ENCODE results near the gene PCGF3. TPM values are rescaled to one million over a fixed set of nuclear protein-coding genes. Genes with fewer than 3 reads are reported as not detected.
"Not testable (repeated sequence)": the region's sequence is repeated elsewhere in the genome, so short reads cannot be mapped to it uniquely, and the experiment has no call there.

PCGF3 gene
- total RNA-seq, 2 experiments from 2014 or later: 25.8 to 26.1 TPM

DNA sequence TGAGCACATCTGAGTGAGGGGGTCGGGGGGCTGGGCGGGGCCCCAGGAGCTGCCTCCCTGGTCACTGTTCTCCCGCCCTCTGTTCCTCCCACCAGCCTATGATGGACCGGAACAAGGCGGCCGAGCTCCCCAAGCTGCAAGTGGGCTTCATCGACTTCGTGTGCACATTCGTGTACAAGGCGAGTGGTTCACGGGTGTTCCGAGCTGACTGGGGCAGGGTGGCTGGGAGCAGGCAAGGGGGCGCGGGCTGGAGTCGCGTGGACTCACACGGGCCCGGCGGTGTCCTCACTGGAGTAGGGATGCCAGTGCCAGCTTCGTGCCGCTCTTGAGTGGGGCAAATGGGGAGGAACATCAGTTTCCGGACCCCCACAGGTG is 39.2 kb upstream of the PCGF3 start:
- CTCF ChIA-PET: interaction anchor here (3.7 kb wide), 1 partner anchor 8 kb away, joined by 17 read pairs; the partner anchor contains the start of genes ATP5ME and MYL5
- POLR2A ChIA-PET: no interaction called here

GRCh38 chr4:666822-667544 is 38.6 kb upstream of the PCGF3 start:
- POLR2A ChIA-PET: no interaction called here
- CTCF ChIA-PET: no interaction called here

DNA sequence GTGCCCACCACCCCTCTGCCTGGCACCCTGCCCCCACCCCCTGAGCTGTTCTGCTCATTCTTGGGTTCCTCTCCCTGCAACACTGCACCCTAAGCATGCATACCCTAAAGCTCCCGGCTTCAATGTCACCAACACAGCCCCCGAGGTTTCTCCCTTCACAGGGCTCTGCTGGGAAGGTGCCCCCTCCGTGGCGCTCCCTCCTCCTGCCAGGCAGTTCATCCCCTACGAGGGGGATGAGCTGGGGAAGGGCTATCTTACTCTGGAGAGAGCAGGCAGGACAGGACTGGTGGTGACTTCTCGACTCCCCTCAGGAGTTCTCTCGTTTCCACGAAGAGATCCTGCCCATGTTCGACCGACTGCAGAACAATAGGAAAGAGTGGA is 38.1 kb upstream of the PCGF3 start:
- ChIA-PET CTCF (no interaction called here), POLR2A (no interaction called here)

DNA sequence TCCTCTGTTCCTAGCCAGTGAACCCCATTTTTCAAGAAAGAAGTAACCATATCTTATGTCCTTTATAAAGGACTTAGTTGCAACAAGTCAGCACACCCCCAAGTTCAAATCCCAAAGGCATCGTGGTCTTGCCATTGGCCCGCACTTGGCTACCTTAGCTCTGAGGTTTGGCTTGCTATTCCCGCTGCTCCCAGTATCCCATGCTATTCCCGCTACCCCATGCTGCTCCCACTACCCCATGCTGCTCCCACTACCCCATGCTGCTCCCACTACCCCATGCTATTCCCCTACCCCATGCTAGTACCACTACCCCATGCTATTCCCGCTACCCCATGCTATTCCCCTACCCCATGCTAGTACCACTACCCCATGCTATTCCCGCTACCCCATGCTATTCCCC is 37.4 kb upstream of the PCGF3 start:
- CTCF ChIA-PET, POLR2A ChIA-PET: not testable (repeated sequence)

- CTCF ChIA-PET: interaction anchor here (0.7 kb wide), 1 partner anchor 211 kb away, joined by 3 read pairs; no protein-coding TSS in a partner anchor
- POLR2A ChIA-PET: interaction anchor here (0.6 kb wide), 1 partner anchor 150 kb away, joined by 3 read pairs; no protein-coding TSS in a partner anchor
These were observed 35.6 kb upstream of the PCGF3 start for GRCh38 chr4:669806-670559.

DNA sequence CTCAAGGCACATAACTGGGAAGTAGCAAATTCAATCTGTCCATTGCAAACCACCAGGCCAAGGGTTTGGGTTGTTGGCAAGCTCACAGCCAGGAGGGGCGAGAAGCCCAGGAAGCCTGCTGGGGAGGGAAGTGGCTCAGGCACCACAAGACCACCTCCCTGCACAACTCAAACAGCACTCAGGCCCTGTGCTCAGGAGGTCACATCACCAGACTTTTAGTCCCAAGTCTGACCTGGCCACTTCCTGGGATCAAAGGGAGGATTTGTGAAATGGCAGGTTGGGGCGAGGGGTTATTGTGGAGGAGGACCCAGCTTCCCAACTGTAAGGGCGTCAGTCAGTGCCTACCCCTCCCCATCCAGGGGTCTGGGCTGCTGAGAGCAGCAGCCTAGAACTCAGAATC is 33.9 kb upstream of the PCGF3 start:
- CTCF ChIA-PET: no interaction called here
- POLR2A ChIA-PET: interaction anchor here (0.7 kb wide), 1 partner anchor 81 kb away, joined by 4 read pairs; no protein-coding TSS in a partner anchor

DNA sequence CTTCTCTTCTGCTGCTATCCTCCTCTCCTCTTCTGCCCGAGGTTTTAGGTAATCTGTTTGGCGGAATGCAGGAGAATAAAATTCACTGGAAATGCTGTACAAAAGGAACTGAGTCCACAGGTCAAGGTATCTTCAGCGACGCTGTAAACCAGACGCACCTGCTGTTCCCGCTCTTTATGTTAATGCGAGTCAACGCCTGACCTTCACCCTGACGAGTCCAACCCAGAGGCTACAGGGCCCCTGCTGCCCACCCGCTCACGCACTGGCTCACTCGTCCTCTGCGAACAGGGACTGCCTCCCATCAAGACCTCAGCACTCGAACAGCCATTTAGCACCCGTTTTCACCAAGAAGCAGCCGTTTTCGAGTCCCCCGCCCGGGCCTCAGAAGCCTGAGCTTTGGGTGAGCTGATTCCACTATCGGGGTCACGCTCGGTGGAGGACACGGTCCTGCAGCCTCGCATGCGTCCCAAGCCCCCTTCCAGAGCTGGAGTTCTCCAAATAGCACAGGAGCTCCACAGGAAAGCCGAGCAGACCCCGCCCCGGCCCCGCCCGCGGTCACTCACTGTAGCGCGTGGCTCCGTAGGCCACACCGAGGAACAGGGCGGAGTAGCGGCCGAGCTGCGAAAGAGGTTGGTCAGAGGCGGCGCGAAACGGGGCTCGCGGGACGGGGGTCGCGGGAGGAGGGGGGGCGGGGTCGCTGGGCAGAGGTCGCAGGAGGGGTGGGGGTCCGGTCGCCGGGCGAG is 32.1 kb upstream of the PCGF3 start:
- ChIA-PET POLR2A (interaction anchor here (0.6 to 2.1 kb wide), 5 partner anchors 9 to 250 kb away, joined by 3 to 10 read pairs (median 5); no protein-coding TSS in a partner anchor), CTCF (interaction anchor here (0.7 to 3.4 kb wide), 5 partner anchors 9 to 437 kb away, joined by 3 to 17 read pairs (median 7); no protein-coding TSS in a partner anchor)

DNA sequence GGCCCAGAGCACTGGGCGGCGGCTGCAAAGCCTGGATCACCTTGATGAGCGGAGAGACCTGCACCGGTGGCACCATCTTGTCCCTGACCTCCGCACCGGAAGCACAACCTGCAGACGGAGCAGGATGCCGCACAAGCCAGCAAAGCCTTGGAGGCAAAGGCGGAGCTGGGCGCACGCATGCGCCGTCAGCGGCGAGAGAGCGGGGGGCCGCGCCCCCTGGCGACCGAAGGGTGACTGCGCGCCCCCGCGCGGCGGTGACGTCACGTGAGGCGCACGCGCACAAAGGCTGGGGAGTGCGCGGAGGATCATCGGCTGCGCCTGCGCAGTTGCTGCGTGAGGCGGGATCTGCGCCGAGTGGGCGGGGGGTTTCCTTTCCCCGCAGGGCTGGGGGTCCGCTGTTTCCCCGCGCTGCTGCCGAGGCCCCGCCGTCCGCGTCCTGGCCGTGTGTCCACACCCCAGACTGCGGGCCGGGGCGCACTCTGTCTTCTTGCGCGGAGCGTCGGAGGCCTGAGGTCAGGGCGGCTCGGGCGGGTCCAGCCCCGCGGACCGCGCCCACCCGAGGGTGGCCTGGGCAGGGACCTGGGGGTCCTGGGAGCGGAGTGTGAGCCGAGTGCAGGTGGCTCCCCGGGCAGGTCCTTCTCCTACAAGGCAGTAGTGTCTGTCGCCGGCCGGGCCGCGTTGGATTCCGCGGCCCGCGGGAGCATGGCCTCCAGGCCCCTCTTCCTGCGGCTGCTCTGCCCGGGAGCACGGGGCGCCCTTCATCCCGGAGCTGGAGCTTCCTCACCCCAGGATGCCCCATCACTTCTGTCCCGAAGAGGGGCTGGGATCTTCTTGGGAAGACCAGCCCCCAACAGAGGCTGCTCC is 31.2 kb upstream of the PCGF3 start, which contains the start of the genes ATP5ME and MYL5:
ATP5ME (minus strand) TSS at position 105 of the 864 bp plus-strand sequence; CDS start at position 76, 29 bp downstream.
MYL5 (plus strand) TSS at position 371 of the 864 bp plus-strand sequence. CDS start 3,485 bp downstream, outside the sequence.
- ChIA-PET CTCF (interaction anchor here (0.5 to 3.4 kb wide), 6 partner anchors 10 to 437 kb away, joined by 3 to 17 read pairs (median 6); no protein-coding TSS in a partner anchor), POLR2A (interaction anchor here (0.6 to 2.1 kb wide), 8 partner anchors 9 to 621 kb away, joined by 3 to 10 read pairs (median 4); no protein-coding TSS in a partner anchor)

DNA sequence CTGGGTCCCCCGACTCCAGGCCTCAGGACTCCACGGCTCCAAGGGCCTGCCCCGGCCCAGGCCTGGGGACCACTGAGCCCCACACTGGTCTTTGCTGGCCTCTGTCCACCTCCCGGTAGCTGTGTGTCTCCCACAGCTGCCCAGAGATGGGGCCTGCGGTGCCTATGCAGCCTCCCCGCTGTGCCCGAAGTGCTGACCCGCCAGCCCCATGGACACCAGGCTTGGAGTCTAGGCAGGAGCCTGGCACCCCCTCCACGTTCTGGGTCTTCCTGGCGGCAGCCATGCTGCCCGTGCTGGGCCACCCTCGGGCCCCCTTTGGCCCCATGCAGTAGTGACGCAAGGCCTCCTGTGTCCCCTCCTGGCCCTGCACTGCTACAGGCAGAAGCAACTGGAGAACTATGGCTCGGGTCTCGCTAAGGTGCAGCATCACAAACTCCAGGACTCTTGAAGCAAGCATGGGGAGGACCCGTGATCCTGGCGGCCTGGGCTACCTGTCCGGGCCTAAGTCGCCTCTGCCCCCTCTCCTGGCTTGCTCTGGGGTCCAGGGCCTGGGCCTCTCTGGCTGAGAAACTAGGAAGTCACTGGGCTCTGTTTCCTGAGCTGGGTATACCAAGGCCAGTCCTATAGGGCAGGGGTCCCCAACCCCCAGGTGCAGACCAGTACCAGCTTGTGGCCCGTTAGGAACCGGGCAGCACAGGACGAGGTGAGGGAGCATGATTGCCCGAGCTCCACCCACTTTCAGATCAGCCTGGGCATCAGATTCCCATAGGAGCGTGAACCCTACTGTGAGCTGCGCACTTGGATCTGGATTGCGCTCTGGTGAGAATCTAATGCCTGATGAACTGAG is 30.4 kb upstream of the PCGF3 start:
- ChIA-PET CTCF (interaction anchor here (1.1 to 3.4 kb wide), 4 partner anchors 9 to 74 kb away, joined by 3 to 17 read pairs (median 6); no protein-coding TSS in a partner anchor), POLR2A (interaction anchor here (0.7 to 2.1 kb wide), 5 partner anchors 11 to 621 kb away, joined by 3 to 10 read pairs (median 3); no protein-coding TSS in a partner anchor)

DNA sequence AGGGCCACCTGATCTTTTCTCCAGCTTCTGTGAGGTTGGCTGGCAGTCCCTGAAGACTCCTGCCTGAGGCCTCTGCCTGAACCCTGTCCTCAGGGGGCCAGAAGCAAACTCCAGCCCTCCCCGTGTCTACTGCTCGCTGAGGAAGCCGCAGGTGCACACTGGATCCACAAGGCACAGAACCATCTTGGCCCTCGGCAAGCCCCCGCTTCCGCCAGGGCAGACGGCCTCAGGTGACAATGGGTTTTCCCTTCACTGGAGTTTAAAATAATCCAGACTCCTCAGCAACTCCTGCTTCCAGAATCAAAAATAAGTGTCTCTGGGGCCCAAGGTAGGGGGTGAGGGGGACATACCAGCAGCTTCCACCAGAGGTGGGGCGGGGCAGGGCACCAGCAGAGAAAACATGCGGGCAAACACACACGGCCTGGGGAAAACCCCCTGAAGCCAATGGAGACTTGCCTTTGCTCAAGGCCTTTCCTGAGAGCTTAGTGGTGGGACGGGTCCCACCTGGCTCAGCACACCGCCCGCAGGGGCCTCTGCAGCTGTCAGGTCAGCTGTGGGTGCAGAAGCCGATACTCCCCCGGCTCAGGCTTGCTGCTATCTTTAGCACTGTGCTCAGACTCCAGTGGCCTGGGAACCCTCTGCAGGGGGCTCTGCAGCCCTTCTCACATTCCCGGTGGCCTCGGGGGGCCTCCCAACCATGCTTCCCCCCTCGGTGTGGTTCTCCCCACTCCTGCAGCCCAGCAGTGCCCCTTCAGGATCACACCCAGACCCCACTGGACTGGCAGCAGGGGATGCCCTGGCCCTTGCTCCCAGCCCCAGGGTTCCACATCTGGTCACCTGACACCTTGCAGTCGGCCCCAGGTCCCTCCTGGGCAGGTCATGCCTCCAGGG is 29.4 kb upstream of the PCGF3 start:
- ChIA-PET CTCF (interaction anchor here (1.1 to 3.4 kb wide), 2 partner anchors 11 to 73 kb away, joined by 3 to 17 read pairs; no protein-coding TSS in a partner anchor), POLR2A (no interaction called here)

- ChIA-PET POLR2A (no interaction called here), CTCF (no interaction called here)
These were observed 28.8 kb upstream of the PCGF3 start for GRCh38 chr4:676871-677235.

DNA sequence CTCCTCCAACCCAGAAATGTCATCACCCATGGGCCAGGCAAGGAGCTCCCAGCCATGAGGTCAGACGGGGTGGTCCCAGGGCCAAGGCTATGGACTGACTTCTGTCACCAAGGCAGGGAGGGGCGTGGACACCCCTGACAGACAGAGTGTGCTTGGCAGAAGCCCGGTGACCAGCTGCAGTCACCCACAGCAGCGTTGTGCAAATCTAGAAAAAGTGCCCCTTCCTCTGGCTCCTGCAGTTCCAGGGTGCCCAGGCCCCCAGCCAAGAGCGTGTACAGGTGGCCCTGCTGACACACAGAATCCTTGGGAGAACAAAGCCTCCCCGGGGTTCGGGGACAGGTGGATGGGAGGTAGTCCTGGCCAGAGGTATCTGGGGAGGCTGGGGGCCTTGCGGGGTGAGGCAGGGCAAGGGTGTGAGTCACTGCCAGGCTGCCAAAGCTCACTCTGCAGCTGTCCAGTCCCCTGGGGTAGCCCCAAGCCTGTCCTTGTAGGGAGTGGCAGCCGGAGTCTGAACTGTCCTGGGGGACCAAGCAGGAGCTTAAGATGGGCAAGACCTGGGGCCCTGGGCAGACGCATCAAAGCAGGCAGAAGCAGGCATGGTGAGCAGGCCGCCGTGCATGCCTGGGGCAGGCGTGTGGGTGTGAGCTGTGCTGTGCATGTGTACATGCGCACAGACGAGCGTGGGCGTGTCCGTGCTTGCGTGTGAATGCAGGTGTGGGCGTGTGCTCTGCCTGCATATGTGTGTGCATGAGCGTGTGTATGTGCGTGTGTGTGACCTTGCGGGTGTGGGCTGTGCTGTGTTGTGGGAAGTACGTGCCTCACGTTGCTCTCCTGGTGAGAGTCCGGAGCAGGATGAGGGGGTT is 28.0 kb upstream of the PCGF3 start:
- ChIA-PET POLR2A (interaction anchor here (0.5 kb wide), 1 partner anchor 15 kb away, joined by 5 read pairs; no protein-coding TSS in a partner anchor), CTCF (no interaction called here)

DNA sequence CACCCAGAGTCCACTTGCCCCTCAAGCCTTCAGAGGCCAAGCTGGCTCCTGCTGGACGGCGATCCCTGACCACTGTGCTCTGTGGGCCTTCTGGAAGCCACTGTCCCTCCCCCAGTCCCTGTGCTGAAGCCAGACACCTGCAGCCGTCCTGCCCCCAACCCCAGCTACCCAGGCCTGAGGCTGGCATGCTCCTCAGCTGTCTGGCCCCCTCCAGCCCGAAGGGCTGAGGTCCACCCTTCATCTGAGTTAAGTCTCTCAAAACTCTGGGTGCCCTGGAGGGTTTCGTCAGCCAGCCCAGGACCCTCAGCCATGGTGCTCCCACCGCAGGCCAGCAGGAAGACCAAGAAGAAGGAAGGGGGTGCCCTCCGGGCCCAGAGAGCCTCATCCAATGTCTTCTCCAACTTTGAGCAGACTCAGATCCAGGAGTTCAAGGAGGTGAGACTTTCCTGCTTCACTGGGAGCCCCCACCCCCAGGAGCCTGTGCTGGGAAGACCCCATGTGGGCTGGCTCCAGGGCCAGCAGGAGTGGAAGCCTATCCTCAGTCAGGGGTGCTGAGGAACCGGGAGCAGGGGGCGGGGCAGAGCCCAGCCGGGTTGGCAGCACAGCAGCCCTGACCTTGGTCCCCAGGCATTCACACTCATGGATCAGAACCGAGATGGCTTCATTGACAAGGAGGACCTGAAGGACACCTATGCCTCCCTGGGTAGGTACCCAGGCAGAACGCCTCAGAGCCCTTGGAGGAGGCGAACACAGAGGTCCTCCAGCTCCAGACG is 27.1 kb upstream of the PCGF3 start:
- POLR2A ChIA-PET: no interaction called here
- CTCF ChIA-PET: no interaction called here

DNA sequence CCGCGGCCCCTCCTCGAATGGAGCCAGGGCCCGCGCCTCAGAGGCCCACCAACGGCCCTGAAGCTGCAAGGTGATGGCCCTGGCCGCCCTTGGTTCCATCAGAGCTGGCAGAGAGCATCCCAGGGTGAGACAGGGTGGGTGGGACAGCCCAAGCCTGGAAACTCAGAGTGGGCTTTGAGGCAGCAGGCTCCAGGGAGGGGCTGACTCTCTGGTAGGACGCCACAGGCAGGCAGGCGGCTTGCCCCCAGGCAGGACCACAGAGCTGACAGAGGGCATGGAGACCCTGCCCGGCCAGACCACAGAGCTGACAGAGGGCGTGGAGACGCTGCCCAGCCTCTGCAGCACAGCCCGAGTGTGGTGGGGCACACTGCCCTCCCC is 26.5 kb upstream of the PCGF3 start:
- POLR2A ChIA-PET: no interaction called here

DNA sequence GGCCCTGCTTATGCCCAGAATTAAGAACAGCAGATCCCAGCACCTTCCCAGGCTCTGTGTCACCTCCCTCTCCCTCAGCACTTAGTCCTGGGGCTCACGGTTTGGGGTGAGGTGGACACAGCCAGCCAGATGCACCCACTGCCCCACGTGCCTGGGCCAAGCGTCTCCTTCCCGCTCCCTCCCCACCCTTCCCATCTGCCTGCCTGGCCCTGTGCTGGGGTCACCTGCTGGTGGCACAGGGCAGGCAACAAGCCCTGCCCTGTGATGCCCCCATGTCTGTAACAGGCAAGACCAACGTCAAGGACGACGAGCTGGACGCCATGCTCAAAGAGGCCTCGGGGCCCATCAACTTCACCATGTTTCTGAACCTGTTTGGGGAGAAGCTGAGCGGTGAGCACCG is 26.0 kb upstream of the PCGF3 start:
- ChIA-PET CTCF (interaction anchor here (0.6 kb wide), 1 partner anchor 1331 kb away, joined by 4 read pairs; no protein-coding TSS in a partner anchor), POLR2A (no interaction called here)

More for the DNA sequence above, 26.5 kb upstream of the PCGF3 start:
- CTCF ChIA-PET: no interaction called here

All from activated CD8-positive, alpha-beta memory T cell treated with anti-CD3 and anti-CD28 coated beads for 36 hours (primary cell).